Uterus (tissue), 4 donors: ENCODE measurements around the gene ZMYND8. TPM values are rescaled to one million over a fixed set of nuclear protein-coding genes. Genes with fewer than 3 reads are reported as not detected.

Source experiments
- DNase-seq, 2 donors: peaks; one replicate each; pipeline ENCODE4 v3.0.0-alpha.2; 2019 to 2020
- H3K27ac ChIP-seq, 2 donors: fragments of 200-600 bp; sonication (generic); 1 replicate in 1 of 2; 2 replicates in 1 of 2; pipeline ENCODE4 v1.5.1; 2016 to 2018
- H3K27me3 ChIP-seq, 2 donors: fragments of 200-600 bp; sonication (generic); one replicate each; pipeline ENCODE4 v1.5.1; 2018 to 2019; ENCODE audit warnings: control low read depth in 1 of 2
- H3K36me3 ChIP-seq, 2 donors: fragments of 200-600 bp; sonication (generic); one replicate each; pipeline ENCODE4 v1.5.1; 2019; ENCODE audit warnings: control low read depth in 1 of 2
- H3K4me1 ChIP-seq, 2 donors: fragments of 200-600 bp; sonication (generic); one replicate each; pipeline ENCODE4 v1.5.1; 2018 to 2019; ENCODE audit warnings: control low read depth in 1 of 2
- H3K4me3 ChIP-seq, 2 donors: fragments of 200-600 bp; sonication (generic); 1 replicate in 1 of 2; 2 replicates in 1 of 2; pipeline ENCODE4 v1.5.1; 2018 to 2019; ENCODE audit warnings: mild to moderate bottlenecking in 1 of 2
- H3K9me3 ChIP-seq, 2 donors: fragments of 200-600 bp; sonication (generic); one replicate each; pipeline ENCODE4 v1.5.1; 2019; ENCODE audit warnings: control low read depth in 1 of 2
- CTCF ChIP-seq, 4 experiments: fragments of 200-600 bp in 2 of 4; fragments of 450-650 bp in 2 of 4; sonication (generic) in 2 of 4; IDR thresholded peaks; one replicate each; pipeline ENCODE4 v1.5.1; 2016 to 2019; ENCODE audit warnings: antibody characterized with exemption in 4 of 4, mild to moderate bottlenecking in 2 of 4, moderate library complexity in 1 of 4
- POLR2A ChIP-seq, 2 donors: fragments of 450-650 bp; IDR thresholded peaks; one replicate each; pipeline ENCODE4 v1.6.1; 2016; ENCODE audit warnings: antibody characterized with exemption in 2 of 2, mild to moderate bottlenecking in 1 of 2, moderate library complexity in 1 of 2
- intact Hi-C: fragments of 100-400 bp; cut with DNase I; formaldehyde crosslinking; loops from one replicate; pipeline ENCODE4 v1.15.1; 2023; ENCODE audit warnings: low total_unique reads
- total RNA-seq, 4 donors: library from RNA; depleted of rRNA in 3 of 4; stranded (reverse); fragments of >200 nt in 3 of 4; gene quantifications; one replicate each; pipeline versions ENCODE4 v1.1.0 to v1.2.4, GENCODE V29; 2014 to 2023
- donor health status: DM: yes; HTN: yes; CAD: no.

The ZMYND8 gene
- total RNA-seq, 4 donors from 2014 or later, result 10.2 to 26.7 (median 16.0) TPM

DNA sequence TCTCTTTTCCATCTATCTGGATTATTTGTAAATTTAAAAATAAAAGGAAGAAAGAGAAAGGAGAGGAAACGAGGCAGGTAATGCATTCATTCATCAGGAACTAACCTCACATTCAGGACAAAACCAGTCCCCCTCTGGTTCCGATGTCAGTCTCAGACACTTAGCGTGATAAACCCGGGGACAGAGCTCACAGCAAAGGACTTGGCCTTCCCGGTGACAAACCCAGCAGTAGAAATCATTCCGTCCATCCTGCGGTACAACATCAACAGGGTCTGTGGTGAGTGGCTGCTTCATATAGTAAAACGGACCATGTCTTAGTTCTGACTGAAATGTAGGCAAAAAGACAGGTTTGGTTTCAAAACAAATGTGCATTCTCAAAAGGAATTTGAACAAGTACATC is 57.9 kb downstream of the ZMYND8 start:
- H3K4me1 ChIP-seq, result no peaks in the 10 kb centered on the region
- H3K4me3 ChIP-seq, result no peak overlapping the region
- TF ChIP-seq POLR2A (IDR thresholded peaks at IDR 0.05) (no peak), CTCF (IDR thresholded peaks at IDR 0.05) (no peak)
- H3K27me3 ChIP-seq, result no peaks in the 10 kb centered on the region
- no peaks in the 10 kb centered on the region for H3K9me3 ChIP-seq
- intact Hi-C loops, result no loop called here
- DNase-seq, result no peak
- H3K27ac ChIP-seq, result no peak overlapping the region
- H3K36me3 ChIP-seq, result no peaks in the 10 kb centered on the region

DNA sequence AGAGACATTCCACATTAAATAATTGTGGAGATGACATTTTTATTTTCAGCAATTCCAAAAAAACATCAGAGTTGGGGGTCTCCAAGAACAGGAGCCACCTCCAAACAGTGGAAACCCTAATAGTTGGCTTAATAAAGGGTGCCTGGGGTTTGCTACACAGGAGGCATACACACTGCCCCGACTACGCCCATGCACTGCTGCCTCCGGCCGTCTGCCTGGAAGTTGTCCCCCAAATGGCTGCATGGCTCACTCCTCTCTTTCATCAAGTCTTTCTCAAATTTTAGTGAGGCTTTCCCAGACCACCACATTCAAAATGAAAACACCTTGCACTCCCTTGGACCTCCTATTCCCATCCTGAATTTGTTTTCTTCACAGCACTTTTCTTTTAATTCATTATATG is 58.8 kb downstream of the ZMYND8 start:
- no peak for DNase-seq

GRCh38 chr20:47296950-47297349 is 59.5 kb downstream of the ZMYND8 start:
- Histone ChIP-seq H3K4me3 (no peak overlapping the region), H3K27me3 (no peaks in the 10 kb centered on the region), H3K4me1 (no peaks in the 10 kb centered on the region), H3K27ac (no peak overlapping the region), H3K9me3 (no peaks in the 10 kb centered on the region), H3K36me3 (no peaks in the 10 kb centered on the region)
- no peak for DNase-seq
- intact Hi-C loops, result no loop called here
- TF ChIP-seq POLR2A (IDR thresholded peaks at IDR 0.05) (no peak), CTCF (IDR thresholded peaks at IDR 0.05) (no peak)

More for the DNA sequence above, 58.8 kb downstream of the ZMYND8 start:
- Histone ChIP-seq H3K4me1 (no peaks in the 10 kb centered on the region), H3K27me3 (no peaks in the 10 kb centered on the region), H3K9me3 (no peaks in the 10 kb centered on the region), H3K36me3 (no peaks in the 10 kb centered on the region), H3K4me3 (no peak overlapping the region), H3K27ac (no peak overlapping the region)
- TF ChIP-seq POLR2A (IDR thresholded peaks at IDR 0.05) (no peak), CTCF (IDR thresholded peaks at IDR 0.05) (no peak)
- intact Hi-C loops, result no loop called here

GRCh38 chr20:47295921-47296426 is 60.5 kb downstream of the ZMYND8 start:
- no peak overlapping the region for H3K27ac ChIP-seq
- DNase-seq, result no peak
- intact Hi-C loops, result no loop called here

More at GRCh38 chr20:47295921-47296426, 60.5 kb downstream of the ZMYND8 start:
- Histone ChIP-seq H3K4me3 (no peak overlapping the region), H3K4me1 (no peaks in the 10 kb centered on the region), H3K27me3 (no peaks in the 10 kb centered on the region), H3K9me3 (no peaks in the 10 kb centered on the region), H3K36me3 (no peaks in the 10 kb centered on the region)
- TF ChIP-seq POLR2A (IDR thresholded peaks at IDR 0.05) (no peak), CTCF (IDR thresholded peaks at IDR 0.05) (no peak)
